Hematopoietic multipotent progenitor cell treated with erythropoietin and hydrocortisone succinate and interleukin-3 and kit ligand, for 8 days (in vitro differentiated cells): ENCODE data around the gene CRB1.
"Not testable (repeated sequence)": the region's sequence is repeated elsewhere in the genome, so short reads cannot be mapped to it uniquely, and the experiment has no call there.

ENCODE experiments used
- DNase-seq: peaks from one replicate; pipeline ENCODE4 v3.0.0-alpha.2; 2015

Gene CRB1

DNA sequence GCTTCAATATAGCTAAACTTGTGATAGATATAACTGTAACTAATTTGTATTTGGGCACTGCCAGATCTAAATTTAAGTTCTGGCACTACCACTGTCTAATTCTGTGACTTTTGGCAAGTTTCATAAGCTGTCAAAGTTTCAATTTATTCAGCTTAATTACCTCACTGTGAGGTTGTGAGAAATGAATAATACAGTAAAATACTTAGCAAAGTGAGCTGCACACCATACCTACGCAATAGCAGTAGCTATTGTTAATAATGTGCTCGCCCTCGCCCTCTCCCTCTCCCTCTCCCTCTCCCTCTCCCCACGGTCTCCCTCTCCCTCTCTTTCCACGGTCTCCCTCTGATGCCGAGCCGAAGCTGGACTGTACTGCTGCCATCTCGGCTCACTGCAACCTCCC is 136.7 kb downstream of the CRB1 start:
- DNase-seq: not testable (repeated sequence)

DNA sequence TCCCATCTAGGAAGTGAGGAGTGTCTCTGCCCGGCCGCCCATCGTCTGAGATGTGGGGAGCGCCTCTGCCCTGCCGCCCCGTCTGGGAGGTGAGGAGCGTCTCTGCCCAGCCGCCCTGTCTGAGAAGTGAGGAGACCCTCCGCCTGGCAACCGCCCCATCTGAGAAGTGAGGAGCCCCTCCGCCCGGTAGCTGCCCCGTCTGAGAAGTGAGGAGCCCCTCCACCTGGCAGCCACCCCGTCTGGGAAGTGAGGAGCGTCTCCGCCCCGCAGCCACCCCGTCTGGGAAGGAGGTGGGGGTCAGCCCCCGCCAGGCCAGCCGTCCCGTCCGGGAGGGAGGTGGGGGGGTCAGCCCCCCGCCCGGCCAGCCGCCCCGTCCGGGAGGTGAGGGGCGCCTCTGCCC is 137.6 kb downstream of the CRB1 start:
- not testable (repeated sequence) for DNase-seq

DNA sequence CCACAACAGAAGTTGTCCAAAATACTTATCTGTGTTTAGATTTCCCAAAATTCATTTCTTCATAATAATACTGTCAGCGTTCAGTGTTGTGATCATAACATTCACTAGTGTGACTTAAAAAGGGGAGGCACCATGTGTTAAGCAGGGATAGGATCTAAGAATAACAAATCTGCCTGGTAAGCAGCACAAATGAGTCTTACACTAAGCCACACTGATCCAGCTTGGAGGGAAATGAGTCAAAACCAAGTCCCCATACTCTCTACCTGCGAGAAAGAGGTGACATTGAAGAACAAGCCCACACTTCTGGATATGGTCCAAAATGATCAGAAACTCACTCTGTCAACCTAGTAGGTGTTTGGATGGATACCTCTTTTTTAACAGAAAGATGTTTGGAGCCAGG is 145.5 kb downstream of the CRB1 start:
- no peak for DNase-seq

DNA sequence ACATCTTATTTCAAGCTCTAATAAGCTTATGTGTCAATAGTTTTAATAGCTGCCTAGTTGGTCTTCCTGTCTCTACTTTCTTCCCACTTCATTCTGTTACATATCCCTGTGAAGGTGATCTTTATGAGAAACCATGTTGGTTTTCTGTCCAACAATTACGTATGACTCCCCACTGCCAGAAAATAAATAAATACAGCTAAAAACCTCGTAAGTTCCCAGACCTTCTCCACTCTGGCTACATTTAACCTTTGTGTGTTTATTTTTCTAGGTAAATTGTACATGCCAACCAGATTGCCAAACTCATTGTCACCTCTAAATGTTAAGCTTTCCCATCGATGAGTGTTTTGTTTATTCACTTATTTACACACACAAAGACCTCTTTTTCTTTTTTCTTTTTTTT is 147.2 kb downstream of the CRB1 start:
- DNase-seq: no peak

DNA sequence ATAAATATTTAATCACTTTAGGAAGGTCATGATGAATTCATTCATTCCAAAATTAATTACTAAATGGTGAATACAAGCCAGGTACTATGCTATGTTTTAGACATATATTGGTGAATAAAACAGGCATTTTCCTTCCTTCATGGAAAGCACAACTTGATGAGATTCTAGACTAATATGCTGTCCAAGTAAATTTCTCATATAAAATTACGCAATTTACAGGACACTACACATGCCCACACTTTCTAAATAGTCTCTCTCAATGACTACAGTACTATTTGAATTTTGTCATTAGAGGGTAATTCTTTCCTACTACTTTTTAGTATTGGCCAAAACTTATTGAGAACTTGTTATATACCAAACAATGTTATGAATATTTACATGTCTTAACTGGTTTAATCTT is 150.6 kb downstream of the CRB1 start:
- DNase-seq: no peak

DNA sequence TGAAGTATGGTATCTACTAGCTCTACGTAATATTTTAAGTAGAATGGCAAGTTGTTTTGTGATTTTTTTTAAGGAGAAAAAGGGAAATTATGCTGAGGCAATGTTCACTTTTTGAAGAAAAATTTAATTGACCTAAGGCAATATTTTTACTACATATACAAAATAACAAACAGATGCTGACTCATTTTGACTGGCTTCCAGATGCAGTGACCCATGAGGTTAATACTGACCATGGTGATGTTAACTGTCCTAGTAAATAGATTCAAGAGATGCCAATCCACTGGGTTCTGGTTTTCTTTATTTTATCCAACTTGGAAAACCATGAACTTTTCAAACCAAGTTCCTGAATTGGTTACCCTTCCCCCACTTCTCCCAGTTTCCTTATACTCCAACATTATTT is 154.9 kb downstream of the CRB1 start:
- no peak for DNase-seq

DNA sequence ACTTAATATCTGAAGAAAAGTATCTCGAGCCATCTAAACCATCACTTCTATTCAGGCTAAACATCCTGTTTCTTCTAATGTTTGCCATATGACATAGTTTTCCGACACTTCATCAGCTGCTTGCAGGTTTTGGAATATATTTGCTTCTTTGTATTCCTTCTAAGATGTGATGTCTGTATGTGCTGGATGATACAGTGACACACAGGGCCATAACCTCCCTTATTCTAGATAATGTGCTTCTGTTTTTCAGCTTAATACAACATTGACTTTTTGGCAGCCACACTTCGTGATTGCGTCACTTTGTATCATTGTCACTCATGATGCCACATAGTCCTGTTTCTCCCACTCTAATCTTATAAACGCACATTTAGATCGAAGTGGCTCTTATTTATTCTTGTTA is 156.3 kb downstream of the CRB1 start:
- DNase-seq: no peak

DNA sequence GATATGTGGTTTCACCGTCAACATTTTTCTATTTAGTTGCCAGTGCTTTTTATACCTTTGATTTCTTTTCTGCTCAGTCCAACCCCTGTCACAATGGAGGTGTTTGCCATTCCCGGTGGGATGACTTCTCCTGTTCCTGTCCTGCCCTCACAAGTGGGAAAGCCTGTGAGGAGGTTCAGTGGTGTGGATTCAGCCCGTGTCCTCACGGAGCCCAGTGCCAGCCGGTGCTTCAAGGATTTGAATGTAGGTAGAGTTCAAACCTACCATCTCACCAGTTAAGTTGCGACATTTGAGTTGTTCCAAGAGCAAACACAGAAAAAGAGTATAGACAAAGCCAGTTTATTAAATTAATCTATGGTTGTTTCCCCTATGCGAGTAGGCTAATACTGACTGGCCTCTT is 161.3 kb downstream of the CRB1 start:
- no peak for DNase-seq

DNA sequence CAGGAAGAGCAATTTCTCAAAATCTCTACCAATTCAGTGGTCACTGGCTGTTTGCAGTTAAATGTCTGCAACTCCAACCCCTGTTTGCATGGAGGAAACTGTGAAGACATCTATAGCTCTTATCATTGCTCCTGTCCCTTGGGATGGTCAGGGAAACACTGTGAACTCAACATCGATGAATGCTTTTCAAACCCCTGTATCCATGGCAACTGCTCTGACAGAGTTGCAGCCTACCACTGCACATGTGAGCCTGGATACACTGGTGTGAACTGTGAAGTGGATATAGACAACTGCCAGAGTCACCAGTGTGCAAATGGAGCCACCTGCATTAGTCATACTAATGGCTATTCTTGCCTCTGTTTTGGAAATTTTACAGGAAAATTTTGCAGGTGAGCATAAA is 167.2 kb downstream of the CRB1 start:
- DNase-seq: no peak

DNA sequence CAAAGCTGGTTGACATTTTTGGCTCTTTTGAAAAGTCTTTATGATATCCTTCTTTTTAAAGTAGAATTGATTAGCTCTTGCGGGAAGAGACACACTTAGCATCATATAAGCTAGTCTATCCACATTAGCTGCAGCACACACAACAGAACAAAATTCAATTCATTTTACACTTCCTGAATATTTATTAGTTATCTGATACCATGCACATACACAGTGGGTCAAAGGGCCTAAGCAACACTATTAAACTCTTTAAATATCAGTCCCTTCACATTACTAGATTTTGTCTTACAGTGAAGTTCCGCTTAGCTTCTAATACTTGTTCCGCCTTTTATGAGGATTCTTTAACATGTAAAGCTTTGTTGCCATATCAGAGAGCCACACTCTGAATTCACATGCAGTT is 169.5 kb downstream of the CRB1 start:
- DNase-seq: no peak

DNA sequence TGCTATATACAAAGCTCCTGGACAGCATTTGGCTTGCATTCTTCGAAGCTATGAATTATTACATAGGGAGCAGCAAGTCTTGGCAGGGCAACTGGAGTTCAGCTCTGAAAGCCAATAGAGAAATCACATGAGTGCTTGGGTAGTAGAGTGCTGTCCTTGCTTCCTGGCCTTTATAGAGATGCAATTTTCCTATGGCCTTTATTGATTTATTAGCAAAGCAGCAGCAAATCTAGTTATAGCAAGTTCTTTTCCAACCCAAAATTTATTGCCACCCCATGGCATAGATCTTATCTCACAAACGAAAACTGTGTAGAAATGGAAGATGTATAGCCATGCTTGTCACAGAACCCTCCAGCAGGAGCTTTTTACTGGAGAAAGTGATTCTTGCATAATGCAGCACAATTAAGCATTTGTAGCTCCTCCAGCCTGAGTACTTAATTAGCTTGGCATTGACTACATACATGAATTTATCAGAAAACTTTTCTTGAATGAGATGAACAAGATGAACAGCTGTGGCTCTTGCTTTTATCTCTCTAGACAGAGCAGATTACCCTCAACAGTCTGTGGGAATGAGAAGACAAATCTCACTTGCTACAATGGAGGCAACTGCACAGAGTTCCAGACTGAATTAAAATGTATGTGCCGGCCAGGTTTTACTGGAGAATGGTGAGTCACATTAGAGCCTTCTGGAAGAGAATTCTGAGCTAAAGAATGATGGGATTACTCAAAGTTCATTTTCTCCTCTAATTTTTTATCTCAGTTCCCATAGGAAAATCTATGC is 170.1 kb downstream of the CRB1 start:
- DNase-seq: peak; percentile 55

DNA sequence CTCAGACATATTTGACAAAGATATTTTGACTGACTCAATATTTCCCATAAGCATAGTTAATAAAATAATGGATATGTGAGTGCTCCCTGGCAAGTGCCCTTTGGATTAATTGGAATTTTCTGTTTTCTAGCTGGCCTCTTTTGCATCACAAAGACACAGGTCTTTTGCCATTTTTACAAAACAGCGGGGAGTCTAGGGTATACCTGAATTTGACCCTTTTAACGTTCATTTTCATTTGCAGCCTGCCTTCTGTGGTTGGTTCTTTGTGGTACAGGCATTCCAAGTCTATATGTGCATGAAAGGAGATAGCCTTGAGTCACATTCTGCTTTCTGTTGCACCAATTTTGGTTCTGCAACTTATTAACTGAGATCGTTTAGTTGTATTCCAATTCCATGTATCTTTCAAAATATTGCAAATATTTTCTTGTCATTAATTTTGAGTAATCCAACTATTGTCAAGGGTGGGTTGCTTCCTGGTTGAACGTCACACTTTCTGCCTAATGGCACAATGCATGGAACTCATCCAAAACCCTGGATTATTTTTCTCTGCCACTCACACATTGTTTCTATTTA is 171.7 kb downstream of the CRB1 start:
- DNase-seq: no peak

DNA sequence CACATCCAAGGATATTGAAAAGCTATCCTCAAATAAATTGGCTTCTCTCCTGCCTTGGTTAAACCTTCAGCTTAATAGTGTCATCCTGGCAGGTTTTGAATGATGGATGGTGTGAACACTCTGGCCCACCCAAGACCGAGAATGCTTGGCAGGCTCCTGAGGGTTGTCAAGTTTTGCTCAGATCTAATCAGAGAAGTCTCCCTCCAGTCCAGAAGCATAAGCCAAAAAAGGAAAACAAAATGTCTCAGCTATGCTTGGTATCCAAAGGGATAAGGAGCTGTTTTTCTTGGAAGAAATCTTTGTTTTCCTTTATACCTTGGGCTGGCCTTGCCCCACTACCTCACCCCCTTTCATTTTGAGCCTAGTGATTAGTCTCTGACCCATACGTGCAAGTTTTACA is 172.7 kb downstream of the CRB1 start:
- no peak for DNase-seq

DNA sequence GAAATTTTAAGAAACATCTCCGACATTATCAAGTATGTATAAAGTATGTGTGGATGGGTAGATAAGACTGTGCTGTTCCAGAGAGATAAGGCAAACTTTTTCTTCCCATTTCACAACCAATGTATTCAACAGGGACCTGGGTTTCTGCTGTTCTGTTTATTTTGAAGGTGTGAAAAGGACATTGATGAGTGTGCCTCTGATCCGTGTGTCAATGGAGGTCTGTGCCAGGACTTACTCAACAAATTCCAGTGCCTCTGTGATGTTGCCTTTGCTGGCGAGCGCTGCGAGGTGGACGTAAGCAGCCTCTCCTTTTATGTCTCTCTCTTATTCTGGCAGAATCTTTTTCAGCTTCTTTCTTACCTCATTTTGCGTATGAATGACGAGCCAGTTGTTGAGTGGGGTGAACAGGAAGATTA is 174.0 kb downstream of the CRB1 start:
- DNase-seq: peak; percentile 88

DNA sequence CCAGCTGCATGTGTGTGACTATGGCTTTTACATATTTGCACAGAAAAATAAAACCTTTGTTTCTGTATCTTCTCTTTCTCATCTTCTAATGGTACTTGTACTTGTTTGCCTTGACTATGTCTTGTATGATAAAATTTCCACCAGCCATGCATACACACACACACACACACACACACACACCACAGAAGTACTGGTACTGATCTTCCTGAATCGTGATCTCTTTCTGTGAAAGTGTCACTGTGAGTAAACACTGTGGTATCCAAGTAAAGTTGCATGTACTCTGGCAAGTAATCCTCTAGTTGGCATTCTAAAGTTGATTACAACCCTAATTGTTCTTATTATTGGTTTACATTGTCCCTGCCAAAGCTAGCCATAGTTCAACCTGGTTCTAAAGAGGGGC is 176.7 kb downstream of the CRB1 start:
- DNase-seq: no peak

DNA sequence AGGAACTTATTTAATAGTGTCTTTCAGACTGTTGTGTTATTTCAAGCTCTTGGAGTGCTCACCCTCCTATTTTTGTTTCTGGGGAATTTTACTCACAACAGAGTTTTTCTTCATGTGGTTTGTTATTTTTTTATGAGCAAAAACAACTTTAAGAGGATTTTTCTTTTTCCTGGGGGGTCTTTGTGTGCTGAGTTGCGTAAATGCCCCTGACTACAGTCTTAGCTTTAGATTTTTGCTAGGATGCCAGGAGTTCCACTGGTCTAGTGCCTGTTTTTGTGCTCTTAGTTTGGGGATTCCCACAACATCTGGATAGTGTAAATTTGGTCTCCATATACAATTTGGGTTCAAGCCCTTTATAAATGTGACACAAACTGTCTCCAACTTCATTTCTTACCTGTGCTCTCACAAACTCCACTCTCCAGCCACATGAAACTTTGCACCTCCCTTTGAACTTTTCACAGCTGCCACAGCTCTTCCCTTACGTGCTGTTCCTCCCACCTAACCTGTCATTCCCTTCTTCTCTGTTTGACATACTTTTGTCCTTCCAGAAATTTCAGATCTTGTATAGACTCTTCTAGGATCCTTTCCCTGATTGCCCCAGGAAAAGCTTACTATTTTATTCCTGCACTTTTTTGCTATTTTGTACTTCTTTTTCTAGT is 180.2 kb downstream of the CRB1 start:
- no peak for DNase-seq

DNA sequence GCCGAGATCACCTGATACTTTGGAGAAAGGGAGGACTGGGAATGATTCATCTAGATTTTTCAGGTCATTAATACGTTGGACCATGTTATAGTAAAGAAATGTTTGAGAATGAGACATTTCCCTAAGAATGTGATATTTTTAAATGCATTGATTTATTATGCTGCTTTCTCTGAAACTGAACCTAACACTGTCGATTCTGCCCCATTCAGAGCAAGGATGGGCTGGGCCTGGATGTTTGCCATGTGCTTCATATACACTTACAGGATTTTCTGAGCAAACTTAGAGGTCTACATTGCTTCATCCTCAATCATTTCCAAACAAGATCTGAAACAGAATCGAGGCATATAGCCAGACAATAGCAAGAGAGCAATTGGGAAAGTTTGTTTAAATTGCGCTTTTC is 183.3 kb downstream of the CRB1 start:
- no peak for DNase-seq

DNA sequence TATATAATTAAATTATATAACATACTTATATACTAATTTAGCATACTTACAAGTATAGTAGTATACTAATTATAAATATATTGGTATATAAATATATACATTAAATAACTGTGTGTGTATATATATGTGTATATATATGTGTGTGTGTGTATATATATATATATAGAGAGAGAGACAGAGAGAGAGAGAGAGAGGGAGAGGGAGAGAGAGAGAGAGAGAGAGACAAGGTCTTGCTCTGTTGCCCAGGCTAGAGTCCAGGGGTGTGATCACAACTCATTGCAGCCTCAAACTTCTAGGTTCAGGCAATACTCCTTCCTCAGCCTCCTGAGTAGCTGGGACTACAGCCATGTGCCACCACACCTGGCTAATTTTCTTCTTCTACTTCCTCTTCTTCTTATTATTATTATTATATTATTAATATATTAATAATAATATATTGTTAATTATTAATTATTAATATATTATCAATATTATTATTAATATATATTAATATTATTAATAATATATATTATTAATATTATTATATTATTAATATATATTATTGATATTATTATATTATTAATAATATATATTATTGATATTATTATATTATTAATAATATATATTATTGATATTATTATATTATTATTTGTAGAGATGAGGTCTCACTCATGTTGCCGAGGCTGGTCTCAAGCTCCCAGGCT is 185.5 kb downstream of the CRB1 start:
- no peak for DNase-seq

DNA sequence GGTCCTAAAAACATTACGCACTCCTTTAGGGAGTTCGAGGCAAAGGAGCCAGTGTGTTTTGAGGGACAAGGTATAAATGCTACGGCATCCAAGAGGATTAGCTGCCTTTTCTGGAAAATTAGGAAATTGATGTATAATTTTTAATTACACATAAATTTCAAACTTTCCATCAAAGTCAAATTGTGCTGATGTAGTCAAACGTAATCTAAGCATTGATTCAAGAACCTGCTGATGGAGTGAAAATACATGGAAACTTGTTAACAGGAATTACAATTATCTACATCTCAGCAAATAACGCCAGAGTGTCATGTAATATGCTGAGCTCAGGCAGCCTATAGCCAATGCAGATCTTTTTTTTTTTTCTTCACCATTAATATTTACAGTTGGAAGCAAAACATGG is 194.5 kb downstream of the CRB1 start:
- DNase-seq: no peak

DNA sequence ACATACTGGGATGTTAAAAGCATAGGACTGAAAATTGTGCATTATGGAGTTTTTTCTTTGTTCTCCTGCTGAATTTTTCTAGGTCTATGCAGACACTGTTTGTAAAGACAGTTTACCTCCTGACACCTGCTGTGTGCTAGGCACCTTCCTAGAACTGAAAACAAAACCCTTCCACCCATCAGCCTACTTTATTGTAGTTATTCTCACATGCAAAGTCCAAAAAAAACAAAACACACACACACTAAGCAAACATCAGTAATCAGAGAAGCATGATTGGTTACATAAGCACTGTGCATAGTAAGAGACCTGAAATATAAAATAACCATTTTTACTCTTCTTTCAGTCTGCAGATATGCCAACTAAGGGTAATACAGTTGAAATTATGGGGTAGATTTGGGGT is 195.1 kb downstream of the CRB1 start:
- no peak for DNase-seq

DNA sequence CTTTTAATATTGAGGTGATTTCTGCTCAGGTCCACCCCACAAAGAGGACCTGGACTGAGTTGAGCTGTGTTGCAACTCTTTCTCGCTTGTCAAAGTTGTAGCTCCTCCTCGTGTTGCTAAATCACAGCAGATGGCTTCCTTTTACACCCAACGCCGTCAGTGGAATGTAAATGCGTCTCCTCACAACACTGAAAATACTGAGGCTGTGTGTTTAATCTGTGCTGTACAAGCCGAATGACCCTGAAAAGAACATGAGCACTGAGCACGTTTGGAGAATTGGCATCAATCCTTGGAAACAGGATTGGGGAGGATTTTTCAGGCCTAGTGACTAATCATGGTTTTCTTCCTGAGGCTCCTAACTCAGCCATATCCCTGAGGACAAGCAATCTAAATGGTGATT is 196.0 kb downstream of the CRB1 start:
- DNase-seq: no peak

DNA sequence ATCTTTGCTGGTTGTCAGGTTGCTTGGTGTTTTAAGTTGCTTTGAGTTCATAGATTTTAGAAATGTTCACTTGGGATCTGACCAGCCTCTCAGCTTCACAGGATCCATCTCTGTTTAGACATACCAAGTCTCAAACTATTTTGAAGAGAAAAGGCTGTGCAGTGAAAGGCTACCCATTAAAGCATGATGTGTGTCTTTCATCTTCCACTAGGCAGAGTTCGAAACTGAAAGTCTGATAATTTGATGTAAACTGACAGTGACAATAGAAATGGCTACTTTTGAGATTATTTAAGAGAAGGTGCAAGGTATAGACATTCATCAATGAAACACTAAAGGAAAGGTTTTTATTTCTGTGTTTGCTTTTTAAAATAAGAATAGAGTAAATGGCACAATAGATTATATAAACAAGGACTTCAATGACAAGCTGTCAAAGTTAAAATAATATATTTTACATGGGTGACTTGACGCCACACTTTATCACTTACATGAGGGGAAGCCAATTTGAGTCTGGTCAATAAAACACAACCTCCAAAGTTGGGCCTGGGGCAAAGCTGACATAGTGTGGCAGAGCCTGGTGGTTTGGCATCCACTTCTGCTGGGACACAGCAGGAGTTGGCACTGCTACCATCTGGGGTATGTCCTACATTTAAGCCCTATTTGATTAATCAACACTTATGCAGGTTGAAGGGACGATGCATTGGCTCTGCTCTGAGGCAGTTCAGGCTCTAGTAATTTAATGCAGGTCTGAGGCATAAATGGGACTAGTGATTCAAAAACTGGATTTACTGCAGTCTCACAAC is 197.7 kb downstream of the CRB1 start:
- no peak for DNase-seq

DNA sequence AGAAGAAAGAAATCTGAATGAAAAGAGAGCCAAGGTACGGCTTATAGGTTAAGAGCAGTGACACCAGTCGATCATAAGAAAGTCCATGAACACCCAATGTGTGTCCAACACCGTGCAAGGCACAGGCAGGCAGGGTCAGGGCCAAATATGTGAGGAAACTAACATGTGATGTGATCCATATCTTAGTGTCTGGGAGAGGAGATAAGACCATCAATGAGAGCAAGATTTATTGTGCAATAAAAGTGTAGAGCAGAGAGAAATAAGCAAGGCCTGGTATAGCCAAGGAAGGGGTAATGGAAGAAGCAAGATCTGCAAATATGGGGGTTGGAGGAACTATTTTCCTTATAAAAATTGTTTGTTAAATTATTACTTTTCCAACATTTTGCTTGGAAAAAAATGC is 198.8 kb downstream of the CRB1 start:
- DNase-seq: peak; percentile 18
